Upper lobe of left lung (tissue), 4 donors: ENCODE data around the gene MUL1.

Source experiments
- CTCF ChIP-seq, 6 experiments: fragments of 450-650 bp in 4 of 6; fragments of 200-600 bp in 2 of 6; sonication (generic) in 2 of 6; IDR thresholded peaks; one replicate each; pipeline ENCODE4 v1.5.1; 2016 to 2019; ENCODE audit warnings: antibody characterized with exemption in 6 of 6
- EP300 ChIP-seq, 4 donors: sonication (generic); formaldehyde crosslinking; IDR thresholded peaks; one replicate each; pipeline ENCODE4 v1.5.1; 2017; ENCODE audit warnings: antibody characterized with exemption in 4 of 4, control low read depth in 2 of 4
- POLR2A ChIP-seq, 4 donors: fragments of 450-650 bp; IDR thresholded peaks; one replicate each; pipeline ENCODE4 v1.5.1; 2016 to 2017; ENCODE audit warnings: antibody characterized with exemption in 4 of 4, mild to moderate bottlenecking in 2 of 4
- POLR2AphosphoS5 ChIP-seq, 2 donors: sonication (generic); formaldehyde crosslinking; IDR thresholded peaks; one replicate each; pipeline ENCODE4 v1.5.1; 2017; ENCODE audit warnings: antibody characterized with exemption in 2 of 2

GRCh38 chr1:20494609-20495311 is 13.2 kb downstream of the MUL1 start:
- TF ChIP-seq CTCF (IDR thresholded peaks at IDR 0.05): no peak
- TF ChIP-seq POLR2A (IDR thresholded peaks at IDR 0.05): no peak
- no peak for TF ChIP-seq POLR2AphosphoS5 (IDR thresholded peaks at IDR 0.05)
- TF ChIP-seq EP300 (IDR thresholded peaks at IDR 0.05): no peak
